HEK293T (cell line): Measurements from ENCODE around the gene MYDGF.

Experiments used
- ARNT ChIP-seq: fragments of 450-650 bp; IDR thresholded peaks from 2 replicates; pipeline ENCODE4 v1.6.1; 2017; ENCODE audit warnings: mild to moderate bottlenecking
- ELF4 ChIP-seq: fragments of 450-650 bp; IDR thresholded peaks from 2 replicates; pipeline ENCODE4 v1.6.1; 2017; ENCODE audit warnings: antibody characterized with exemption
- FOXA1 ChIP-seq: fragments of 450-650 bp; IDR thresholded peaks from 2 replicates; pipeline ENCODE4 v1.6.1; 2016; ENCODE audit warnings: mild to moderate bottlenecking
- FOXK2 ChIP-seq: fragments of 450-650 bp; IDR thresholded peaks from 2 replicates; pipeline ENCODE4 v1.6.1; 2016; ENCODE audit warnings: mild to moderate bottlenecking
- FOXM1 ChIP-seq: fragments of 450-650 bp; IDR thresholded peaks from 2 replicates; pipeline ENCODE4 v1.6.1; 2017; ENCODE audit warnings: mild to moderate bottlenecking, borderline replicate concordance
- L3MBTL2 ChIP-seq: fragments of 450-650 bp; conservative IDR thresholded peaks from 2 replicates; pipeline ENCODE4 v1.6.1; 2016; ENCODE audit warnings: mild to moderate bottlenecking
- LEF1 ChIP-seq: fragments of 450-650 bp; IDR thresholded peaks from 2 replicates; pipeline ENCODE4 v1.6.1; 2017; ENCODE audit warnings: mild to moderate bottlenecking, borderline replicate concordance
- SP1 ChIP-seq: fragments of 450-650 bp; IDR thresholded peaks from 2 replicates; pipeline ENCODE4 v1.6.1; 2017

GRCh38 chr19:4654437-4655361 lies 15.4 kb downstream of the MYDGF start:
- TF ChIP-seq SP1 (no peak), LEF1 (no peak), FOXM1 (no peak), FOXK2 (no peak), ARNT (no peak), ELF4 (no peak), FOXA1 (no peak), L3MBTL2 (no peak)
